Neural progenitor cell (in vitro differentiated cells): ENCODE measurements around the gene LRRC18. TPM values are rescaled to one million over a fixed set of nuclear protein-coding genes. Genes with fewer than 3 reads are reported as not detected.

Source experiments
- DNase-seq: peaks from one replicate; pipeline ENCODE4 v3.0.0-alpha.2; 2016; ENCODE audit warnings: low spot score
- H2AFZ ChIP-seq: fragments of 200-600 bp; sonication (generic); replicated peaks from 2 replicates; pipeline ENCODE4 v1.6.1; 2016; ENCODE audit warnings: antibody characterized with exemption
- H3F3A ChIP-seq: fragments of 200-600 bp; sonication (generic); 2 replicates; pipeline ENCODE4 v1.6.1; 2016; ENCODE audit warnings: antibody characterized with exemption, low read depth
- H3K27ac ChIP-seq: fragments of 200-600 bp; sonication (generic); 2 replicates; pipeline ENCODE4 v1.5.1; 2016; ENCODE audit warnings: mild to moderate bottlenecking
- H3K27me3 ChIP-seq: fragments of 200-600 bp; sonication (generic); 2 replicates; pipeline ENCODE4 v1.6.1; 2016; ENCODE audit warnings: mild to moderate bottlenecking, moderate library complexity
- H3K36me3 ChIP-seq: fragments of 200-600 bp; sonication (generic); 2 replicates; pipeline ENCODE4 v1.5.1; 2016
- H3K4me1 ChIP-seq: fragments of 200-600 bp; sonication (generic); 2 replicates; pipeline ENCODE4 v1.6.1; 2016; ENCODE audit warnings: mixed run types
- H3K4me2 ChIP-seq: fragments of 200-600 bp; sonication (generic); 2 replicates; pipeline ENCODE4 v1.6.1; 2016
- H3K4me3 ChIP-seq: fragments of 200-600 bp; sonication (generic); 2 replicates; pipeline ENCODE4 v1.5.1; 2016
- H3K79me2 ChIP-seq: fragments of 200-600 bp; sonication (generic); 2 replicates; pipeline ENCODE4 v1.6.1; 2016; ENCODE audit warnings: low read depth
- H3K9ac ChIP-seq: fragments of 200-600 bp; sonication (generic); 2 replicates; pipeline ENCODE4 v1.6.1; 2016
- H3K9me3 ChIP-seq: fragments of 200-600 bp; sonication (generic); 2 replicates; pipeline ENCODE4 v1.5.1; 2016; ENCODE audit warnings: low read depth
- H4K20me1 ChIP-seq: fragments of 200-600 bp; sonication (generic); 2 replicates; pipeline ENCODE4 v1.6.1; 2016; ENCODE audit warnings: low read depth
- H3K27ac Mint-ChIP-seq: 3 replicates; pipeline ENCODE4 v1.8.0; 2021; ENCODE audit warnings: mixed read lengths
- H3K27me3 Mint-ChIP-seq: 2 replicates; pipeline ENCODE4 v1.8.0; 2022; ENCODE audit warnings: low read depth, mild to moderate bottlenecking, inconsistent platforms, moderate library complexity, mixed read lengths; ENCODE audit not compliant: insufficient read depth
- H3K36me3 Mint-ChIP-seq: 3 replicates; pipeline ENCODE4 v1.8.0; 2021; ENCODE audit warnings: mixed read lengths
- H3K4me1 Mint-ChIP-seq: 3 replicates; pipeline ENCODE4 v1.8.0; 2021; ENCODE audit warnings: mixed read lengths
- H3K4me3 Mint-ChIP-seq: 3 replicates; pipeline ENCODE4 v1.8.0; 2021; ENCODE audit warnings: mild to moderate bottlenecking, moderate library complexity, mixed read lengths
- H3K9me3 Mint-ChIP-seq: 3 replicates; pipeline ENCODE4 v1.8.0; 2020; ENCODE audit warnings: mixed read lengths
- CTCF ChIP-seq: fragments of 200-600 bp; sonication (generic); IDR thresholded peaks from 2 replicates; pipeline ENCODE4 v1.5.1; 2017; ENCODE audit warnings: antibody characterized with exemption, mild to moderate bottlenecking
- EZH2 ChIP-seq: fragments of 200-600 bp; sonication (generic); IDR thresholded peaks from 2 replicates; pipeline ENCODE4 v1.6.1; 2017; ENCODE audit warnings: antibody characterized with exemption, mild to moderate bottlenecking, moderate library complexity
- EZH2phosphoT487 ChIP-seq: fragments of 200-600 bp; sonication (generic); IDR thresholded peaks from 2 replicates; pipeline ENCODE4 v1.6.1; 2017; ENCODE audit warnings: antibody characterized with exemption
- total RNA-seq: library from RNA; depleted of rRNA; stranded (reverse); fragments of >200 nt; gene quantifications from 2 replicates; pipeline ENCODE4 v1.2.3, GENCODE V29; 2015; ENCODE audit warnings: low replicate concordance

The LRRC18 gene
- total RNA-seq, 1 donor from 2014 or later = not detected

DNA sequence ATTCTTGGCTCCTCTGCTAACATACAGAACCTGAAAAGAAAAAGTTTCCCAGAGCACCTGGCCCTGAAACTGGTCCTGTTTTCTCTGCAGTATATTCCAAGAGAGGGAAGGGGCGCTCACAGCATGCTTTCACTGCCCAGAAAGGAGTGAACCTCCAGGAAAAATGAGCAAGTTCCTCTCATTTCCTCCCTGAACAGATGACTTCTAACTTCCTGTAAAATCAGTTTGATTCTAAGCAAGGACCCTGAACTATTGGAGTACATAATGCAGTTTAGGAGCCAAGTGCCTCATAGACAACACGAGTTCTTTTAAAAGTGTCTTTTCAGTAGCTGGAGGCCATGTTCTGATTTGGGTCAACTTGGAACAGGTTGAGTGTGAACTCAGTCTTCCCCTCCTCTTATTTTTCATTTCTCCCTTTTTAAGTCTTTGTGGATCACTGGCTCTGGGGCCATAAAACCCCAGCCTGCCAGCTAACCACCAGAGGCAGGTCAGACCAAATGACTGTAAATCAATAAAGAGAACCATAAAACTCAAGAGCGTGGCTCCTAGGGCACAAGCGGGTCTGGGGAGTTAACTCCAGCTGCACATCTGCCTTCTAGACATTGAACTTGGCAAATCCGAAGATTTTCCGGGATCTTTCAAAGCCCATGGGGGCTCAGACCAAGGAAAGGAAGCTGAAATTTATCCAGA is 5.9 kb upstream of the LRRC18 start:
- Histone ChIP-seq H3F3A (no peaks in the 10 kb centered on the region), H4K20me1 (no peaks in the 10 kb centered on the region), H3K4me3 (no peak overlapping the region), H3K79me2 (no peaks in the 10 kb centered on the region), H3K36me3 (no peaks in the 10 kb centered on the region), H3K9me3 (no peaks in the 10 kb centered on the region), H3K9ac (no peak overlapping the region), H3K4me1 (peaks cover 7% of the 10 kb centered on the region), H2AFZ (no peak overlapping the region), H3K27ac (no peak overlapping the region), H3K4me2 (no peak overlapping the region), H3K27me3 (no peaks in the 10 kb centered on the region)
- H3K4me1 Mint-ChIP-seq = peaks cover 12% of the 10 kb centered on the region
- H3K27ac Mint-ChIP-seq = no peak overlapping the region
- no peaks in the 10 kb centered on the region for H3K36me3 Mint-ChIP-seq
- no peaks in the 10 kb centered on the region for H3K9me3 Mint-ChIP-seq
- H3K4me3 Mint-ChIP-seq = no peak overlapping the region
- TF ChIP-seq EZH2phosphoT487 (no peak), CTCF (no peak), EZH2 (no peak)
- H3K27me3 Mint-ChIP-seq = peaks cover 6% of the 10 kb centered on the region
- no peak for DNase-seq

DNA sequence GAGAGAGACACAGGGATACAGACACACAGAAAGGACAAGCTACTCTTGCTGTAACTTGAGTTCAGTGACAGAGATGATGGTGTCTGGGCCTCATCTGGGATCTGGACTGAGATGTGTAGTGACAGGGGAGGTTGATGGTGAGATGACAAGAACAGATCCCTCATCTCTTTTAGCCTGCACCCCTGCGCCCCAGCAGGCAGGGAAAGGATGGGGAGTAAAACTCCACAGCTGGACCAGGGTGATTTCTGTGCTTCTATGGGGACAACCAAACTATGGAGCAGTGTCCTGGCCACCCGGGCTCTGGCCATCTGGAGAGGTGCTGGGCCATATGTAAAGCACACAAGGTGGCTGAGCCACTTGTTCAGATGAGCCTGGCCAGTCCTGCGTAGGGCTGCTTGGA is 4.5 kb upstream of the LRRC18 start:
- Histone ChIP-seq H3K9ac (no peak overlapping the region), H3K36me3 (no peaks in the 10 kb centered on the region), H3F3A (no peaks in the 10 kb centered on the region), H2AFZ (no peak overlapping the region), H3K4me3 (no peak overlapping the region), H3K9me3 (no peaks in the 10 kb centered on the region), H3K79me2 (no peaks in the 10 kb centered on the region), H3K27me3 (no peaks in the 10 kb centered on the region), H3K4me1 (peaks cover 7% of the 10 kb centered on the region), H3K27ac (no peak overlapping the region), H3K4me2 (no peak overlapping the region), H4K20me1 (no peaks in the 10 kb centered on the region)
- Mint-ChIP-seq H3K27ac (no peak overlapping the region), H3K4me3 (no peak overlapping the region), H3K27me3 (peaks cover 8% of the 10 kb centered on the region), H3K4me1 (peaks cover 17% of the 10 kb centered on the region), H3K9me3 (no peaks in the 10 kb centered on the region), H3K36me3 (no peaks in the 10 kb centered on the region)
- DNase-seq = no peak
- TF ChIP-seq EZH2 (no peak), EZH2phosphoT487 (no peak), CTCF (no peak)

DNA sequence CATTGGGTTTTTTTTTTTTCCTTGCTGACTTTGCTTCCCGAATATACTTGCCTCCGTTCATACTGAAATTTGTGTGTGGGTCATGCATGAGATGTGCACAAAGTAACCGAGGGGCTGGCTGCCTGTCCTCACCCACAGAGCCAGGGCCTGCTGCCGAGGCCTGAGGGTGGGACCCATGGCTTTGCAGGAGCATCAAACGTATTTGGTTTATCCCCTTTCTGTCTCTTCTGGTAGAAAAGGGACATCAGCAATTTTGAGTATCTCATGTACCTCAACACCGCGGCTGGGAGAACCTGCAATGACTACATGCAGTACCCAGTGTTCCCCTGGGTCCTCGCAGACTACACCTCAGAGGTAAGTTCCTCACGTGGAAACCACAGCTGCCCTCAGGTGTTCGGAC is 3.5 kb upstream of the LRRC18 start:
- Histone ChIP-seq H3K9ac (no peak overlapping the region), H3F3A (no peaks in the 10 kb centered on the region), H3K27ac (no peak overlapping the region), H2AFZ (no peak overlapping the region), H3K79me2 (no peaks in the 10 kb centered on the region), H3K9me3 (no peaks in the 10 kb centered on the region), H3K4me1 (peaks cover 7% of the 10 kb centered on the region), H3K27me3 (no peaks in the 10 kb centered on the region), H4K20me1 (no peaks in the 10 kb centered on the region), H3K4me3 (no peak overlapping the region), H3K4me2 (no peak overlapping the region), H3K36me3 (no peaks in the 10 kb centered on the region)
- H3K27ac Mint-ChIP-seq = no peak overlapping the region
- H3K4me1 Mint-ChIP-seq = peaks cover 17% of the 10 kb centered on the region
- no peaks in the 10 kb centered on the region for H3K36me3 Mint-ChIP-seq
- H3K27me3 Mint-ChIP-seq = peaks cover 11% of the 10 kb centered on the region
- DNase-seq = no peak
- no peaks in the 10 kb centered on the region for H3K9me3 Mint-ChIP-seq
- TF ChIP-seq CTCF (no peak), EZH2 (no peak), EZH2phosphoT487 (no peak)
- H3K4me3 Mint-ChIP-seq = no peak overlapping the region
